Testis (tissue), 3 donors: Measurements from ENCODE around the gene HMCN1. TPM values are rescaled to one million over a fixed set of nuclear protein-coding genes. Genes with fewer than 3 reads are reported as not detected.

Experiments used
- DNase-seq: peaks from one replicate; pipeline ENCODE4 v3.0.0-alpha.2; 2019
- H3K27ac ChIP-seq, 2 donors: fragments of 200-600 bp; sonication (generic); one replicate each; pipeline ENCODE4 v1.5.1; 2019
- H3K27me3 ChIP-seq: fragments of 200-600 bp; sonication (generic); one replicate; pipeline ENCODE4 v1.5.1; 2019
- H3K36me3 ChIP-seq: fragments of 200-600 bp; sonication (generic); one replicate; pipeline ENCODE4 v1.5.1; 2017; ENCODE audit warnings: low read depth; ENCODE audit errors: missing control alignments
- H3K4me1 ChIP-seq: fragments of 200-600 bp; sonication (generic); one replicate; pipeline ENCODE4 v1.5.1; 2019
- H3K4me3 ChIP-seq, 2 donors: fragments of 200-600 bp; sonication (generic); one replicate each; pipeline ENCODE4 v1.5.1; 2017 to 2019
- H3K9me3 ChIP-seq: fragments of 200-600 bp; sonication (generic); one replicate; pipeline ENCODE4 v1.5.1; 2017
- POLR2A ChIP-seq: fragments of 450-650 bp; IDR thresholded peaks from one replicate; pipeline ENCODE4 v1.6.1; 2017; ENCODE audit warnings: antibody characterized with exemption, mild to moderate bottlenecking, moderate library complexity
- WGBS, 2 donors: methylation state at CpG; one replicate each; pipeline ENCODE4 v1.1.5; 2018; 5-methylcytosine and 5-hydroxymethylcytosine counted together
- intact Hi-C: fragments of 100-400 bp; cut with DNase I; formaldehyde crosslinking; loops from one replicate; pipeline ENCODE4 v1.15.1; 2023; ENCODE audit warnings: low total_unique reads
- polyA plus RNA-seq: library from polyadenylated mRNA; stranded (reverse); fragments of 350-450 nt; fragmentation: Illumina TruSeq; extraction: RNeasy Lipid Tissue Mini Kit (QIAGEN cat#74804); gene quantifications from one replicate; pipeline ENCODE4 v1.2.3, GENCODE V29; 2014; ENCODE audit warnings: low read depth, low replicate concordance; ENCODE audit not compliant: insufficient read depth
- total RNA-seq, 2 donors: library from RNA; depleted of rRNA; stranded (reverse); fragments of >200 nt; gene quantifications; one replicate each; pipeline ENCODE4 v1.2.3, GENCODE V29; 2016
- TF ChIP-seq, protein P1 (sequence below), 3 experiments: fragments of 450-650 bp in 2 of 3; fragments of 200-600 bp in 1 of 3; sonication (generic) in 1 of 3; IDR thresholded peaks; one replicate each; pipeline ENCODE4 v1.5.1; 2016 to 2019; ENCODE audit warnings: antibody characterized with exemption in 3 of 3, mild to moderate bottlenecking in 2 of 3, moderate library complexity in 1 of 3

The HMCN1 gene
- total and polyA plus RNA-seq, 3 donors from 2014 or later = 5.2 to 6.2 (median 5.7) TPM

DNA sequence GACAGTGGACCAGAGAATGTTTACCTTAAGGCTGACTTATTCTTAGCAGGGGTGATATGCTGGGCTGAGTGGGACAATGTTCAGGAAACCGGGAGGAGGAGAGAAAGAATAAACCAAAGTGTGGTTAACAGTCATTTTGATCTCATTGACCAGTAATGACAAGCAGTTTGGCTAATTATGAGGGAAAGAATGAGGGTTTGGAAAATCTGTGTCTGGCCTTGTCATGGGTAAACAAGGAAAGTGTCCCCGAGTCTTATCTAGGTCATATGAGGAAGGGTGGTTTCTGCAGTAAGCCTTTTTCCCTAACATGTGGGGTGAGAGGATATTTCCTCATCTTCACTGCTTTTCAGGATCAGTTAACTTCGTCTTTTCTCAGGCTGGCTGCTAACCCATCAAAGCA lies 485.9 kb downstream of the HMCN1 start:
- Histone ChIP-seq H3K27ac (no peak overlapping the region), H3K4me3 (no peak overlapping the region), H3K9me3 (no peaks in the 10 kb centered on the region), H3K27me3 (no peaks in the 10 kb centered on the region), H3K4me1 (no peaks in the 10 kb centered on the region), H3K36me3 (no peaks in the 10 kb centered on the region)
- DNase-seq = no peak
- intact Hi-C loops = no loop called here
- TF ChIP-seq, protein P1, sequence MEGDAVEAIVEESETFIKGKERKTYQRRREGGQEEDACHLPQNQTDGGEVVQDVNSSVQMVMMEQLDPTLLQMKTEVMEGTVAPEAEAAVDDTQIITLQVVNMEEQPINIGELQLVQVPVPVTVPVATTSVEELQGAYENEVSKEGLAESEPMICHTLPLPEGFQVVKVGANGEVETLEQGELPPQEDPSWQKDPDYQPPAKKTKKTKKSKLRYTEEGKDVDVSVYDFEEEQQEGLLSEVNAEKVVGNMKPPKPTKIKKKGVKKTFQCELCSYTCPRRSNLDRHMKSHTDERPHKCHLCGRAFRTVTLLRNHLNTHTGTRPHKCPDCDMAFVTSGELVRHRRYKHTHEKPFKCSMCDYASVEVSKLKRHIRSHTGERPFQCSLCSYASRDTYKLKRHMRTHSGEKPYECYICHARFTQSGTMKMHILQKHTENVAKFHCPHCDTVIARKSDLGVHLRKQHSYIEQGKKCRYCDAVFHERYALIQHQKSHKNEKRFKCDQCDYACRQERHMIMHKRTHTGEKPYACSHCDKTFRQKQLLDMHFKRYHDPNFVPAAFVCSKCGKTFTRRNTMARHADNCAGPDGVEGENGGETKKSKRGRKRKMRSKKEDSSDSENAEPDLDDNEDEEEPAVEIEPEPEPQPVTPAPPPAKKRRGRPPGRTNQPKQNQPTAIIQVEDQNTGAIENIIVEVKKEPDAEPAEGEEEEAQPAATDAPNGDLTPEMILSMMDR (IDR thresholded peaks at IDR 0.05) = no peak
- no peak for TF ChIP-seq POLR2A
- WGBS, 2 donors = 69 to 78% methylated on average over 3 of the region's 3 CpGs

DNA sequence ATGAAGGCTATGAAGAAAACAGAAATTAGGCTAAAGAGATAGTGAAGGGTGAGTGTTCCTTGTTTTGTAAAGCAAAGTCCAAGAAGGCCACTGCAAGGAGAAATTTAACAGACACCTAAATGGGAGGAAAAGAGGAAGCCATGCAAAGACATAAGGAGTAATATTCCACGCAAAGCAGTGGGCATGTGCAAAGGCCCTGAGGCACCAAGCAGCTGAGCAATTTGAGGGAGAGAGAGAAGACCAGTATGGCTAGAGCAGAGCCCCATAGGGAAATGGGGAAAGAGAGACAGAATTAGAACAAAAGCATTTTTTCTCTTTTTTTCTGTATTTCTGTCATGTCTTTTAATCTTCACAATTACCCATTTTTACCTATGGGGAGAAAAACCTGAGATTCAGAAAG lies 486.7 kb downstream of the HMCN1 start:
- H3K9me3 ChIP-seq = no peaks in the 10 kb centered on the region
- H3K27me3 ChIP-seq = no peaks in the 10 kb centered on the region
- TF ChIP-seq POLR2A = no peak
- TF ChIP-seq, protein P1 (IDR thresholded peaks at IDR 0.05) = no peak
- no peaks in the 10 kb centered on the region for H3K4me1 ChIP-seq
- intact Hi-C loops = no loop called here
- no peak overlapping the region for H3K27ac ChIP-seq
- DNase-seq = no peak
- WGBS, 2 donors = 93 to 95% methylated on average over 1 of the region's 1 CpG
- H3K4me3 ChIP-seq = no peak overlapping the region
- no peaks in the 10 kb centered on the region for H3K36me3 ChIP-seq

DNA sequence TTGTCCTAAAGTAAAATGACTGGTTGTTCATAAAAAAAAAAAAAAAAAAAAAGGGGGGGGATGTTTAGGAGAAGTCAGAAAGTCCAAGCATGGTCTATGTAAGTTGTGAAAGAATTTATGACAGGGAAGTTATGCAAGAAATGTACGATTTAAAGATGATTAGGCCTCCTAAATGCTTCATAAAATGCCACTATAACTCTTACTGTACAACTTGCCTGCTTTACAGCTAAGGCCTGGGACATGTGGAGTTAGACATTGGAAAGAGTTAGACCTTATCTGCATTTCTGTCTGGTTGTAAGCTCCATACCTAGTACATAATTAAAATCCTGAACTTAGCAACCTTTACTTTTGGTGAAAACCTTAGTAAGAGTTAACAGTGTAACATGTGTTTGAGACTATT lies 490.9 kb downstream of the HMCN1 start:
- Histone ChIP-seq H3K4me1 (no peaks in the 10 kb centered on the region), H3K9me3 (no peaks in the 10 kb centered on the region), H3K27ac (no peak overlapping the region), H3K27me3 (no peaks in the 10 kb centered on the region), H3K4me3 (no peak overlapping the region), H3K36me3 (no peaks in the 10 kb centered on the region)
- no peak for DNase-seq
- intact Hi-C loops = no loop called here
- TF ChIP-seq, protein P1 (IDR thresholded peaks at IDR 0.05) = no peak
- no peak for TF ChIP-seq POLR2A
- WGBS, 2 donors = 50 to 68% methylated on average over 1 of the region's 1 CpG

DNA sequence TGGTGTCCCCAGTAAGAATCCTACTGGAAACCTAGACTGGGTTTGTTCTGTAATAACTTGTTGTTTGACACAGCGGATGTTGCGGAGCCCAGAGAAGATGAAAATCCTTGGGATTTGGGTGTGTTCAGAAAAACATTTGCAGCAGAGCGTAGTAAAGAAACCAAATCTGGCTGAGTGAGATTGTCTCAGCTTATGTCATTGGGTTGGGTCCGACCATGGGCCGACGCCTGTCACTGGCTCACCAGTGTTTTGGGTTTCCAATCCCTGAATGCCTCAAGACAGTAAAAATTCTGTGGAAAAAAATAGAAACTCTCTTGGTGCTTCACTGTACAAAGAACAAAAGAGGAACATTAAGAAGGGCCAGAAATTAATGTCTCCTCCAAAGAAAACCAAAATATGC lies 494.6 kb downstream of the HMCN1 start:
- no peaks in the 10 kb centered on the region for H3K9me3 ChIP-seq
- H3K27ac ChIP-seq = no peak overlapping the region
- H3K27me3 ChIP-seq = no peaks in the 10 kb centered on the region
- H3K4me1 ChIP-seq = no peaks in the 10 kb centered on the region
- H3K4me3 ChIP-seq = no peak overlapping the region
- H3K36me3 ChIP-seq = no peaks in the 10 kb centered on the region
- DNase-seq = no peak
- 93 to 94% methylated on average over 6 of the region's 6 CpGs for WGBS, 2 donors
- TF ChIP-seq, protein P1 (IDR thresholded peaks at IDR 0.05) = no peak
- TF ChIP-seq POLR2A = no peak
- intact Hi-C loops = no loop called here

DNA sequence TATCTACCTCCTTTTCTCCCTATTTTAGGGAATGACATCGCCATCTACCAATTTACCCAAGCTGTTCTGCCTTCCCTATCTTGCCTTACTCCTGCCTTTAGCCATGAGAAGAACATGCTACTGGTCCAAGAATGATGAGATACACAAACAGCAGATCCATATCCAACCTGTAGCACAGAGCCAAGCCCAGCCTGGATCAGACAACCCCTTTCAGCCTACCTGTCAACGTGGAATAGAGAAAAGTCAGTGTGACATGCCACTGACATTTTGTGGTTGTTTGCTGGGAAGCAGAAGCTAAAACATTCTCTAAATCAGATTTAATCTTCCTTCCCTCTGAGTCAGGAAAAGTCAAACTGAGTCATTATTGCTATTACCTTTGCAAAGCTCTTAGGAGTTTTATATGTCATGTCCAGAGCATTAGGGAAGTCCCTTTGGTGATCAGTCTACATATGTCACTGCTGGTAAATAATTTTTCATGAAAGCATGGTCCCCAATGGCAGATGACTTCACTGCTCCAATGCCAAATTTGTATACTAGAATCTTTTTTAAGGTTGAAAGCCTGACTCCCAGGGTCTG lies 497.8 kb downstream of the HMCN1 start:
- intact Hi-C loops = no loop called here
- 87 to 90% methylated on average over 2 of the region's 2 CpGs for WGBS, 2 donors
- no peak overlapping the region for H3K4me3 ChIP-seq

More for the DNA sequence above, 497.8 kb downstream of the HMCN1 start:
- no peak for TF ChIP-seq POLR2A
- TF ChIP-seq, protein P1 (IDR thresholded peaks at IDR 0.05) = no peak
- no peaks in the 10 kb centered on the region for H3K36me3 ChIP-seq
- no peaks in the 10 kb centered on the region for H3K4me1 ChIP-seq
- no peak overlapping the region for H3K27ac ChIP-seq
- H3K9me3 ChIP-seq = no peaks in the 10 kb centered on the region
- no peaks in the 10 kb centered on the region for H3K27me3 ChIP-seq
- DNase-seq = no peak
